Kidney (tissue), 14 donors: ENCODE measurements around the gene IFI27L1. TPM values are rescaled to one million over a fixed set of nuclear protein-coding genes. Genes with fewer than 3 reads are reported as not detected.

Experiments
- DNase-seq, 5 donors: peaks; one replicate each; pipeline ENCODE4 v3.0.0-alpha.2; 2013 to 2020
- FAIRE-seq: peaks from 2 replicates; lab custom pipeline; 2012; peaks lifted over from hg19 to GRCh38; lab: Jason Lieb, UNC
- H3K27ac ChIP-seq, 2 donors: one replicate each; pipeline ENCODE4 v1.7.0; 2013; ENCODE audit warnings: low read depth in 2 of 2, low read length in 2 of 2, inconsistent platforms in 1 of 2
- H3K27me3 ChIP-seq: one replicate; pipeline ENCODE4 v1.7.1; 2013; ENCODE audit warnings: low read length, inconsistent platforms; ENCODE audit not compliant: control insufficient read depth, insufficient read depth
- H3K36me3 ChIP-seq, 3 donors: one replicate each; pipeline versions ENCODE4 v1.7.0 to v1.7.1; 2013; ENCODE audit warnings: low read length in 3 of 3, control low read depth in 1 of 3, inconsistent platforms in 1 of 3; ENCODE audit not compliant: insufficient read depth in 3 of 3, control insufficient read depth in 2 of 3
- H3K4me1 ChIP-seq, 3 donors: one replicate each; pipeline versions ENCODE4 v1.7.0 to v1.7.1; 2013; ENCODE audit warnings: low read length in 3 of 3, inconsistent platforms in 1 of 3, low read depth in 1 of 3; ENCODE audit not compliant: control insufficient read depth in 2 of 3, insufficient read depth in 2 of 3
- H3K4me3 ChIP-seq, 3 donors: one replicate each; pipeline versions ENCODE4 v1.7.0 to v1.8.1; 2013; ENCODE audit warnings: low read length in 3 of 3, control low read depth in 1 of 3, inconsistent platforms in 1 of 3
- H3K9ac ChIP-seq, 3 donors: one replicate each; pipeline versions ENCODE4 v1.7.0 to v1.7.1; 2013; ENCODE audit warnings: low read length in 3 of 3, control low read depth in 1 of 3, inconsistent platforms in 1 of 3
- H3K9me3 ChIP-seq, 3 donors: one replicate each; pipeline versions ENCODE4 v1.7.0 to v1.7.1; 2013; ENCODE audit warnings: low read length in 3 of 3, control low read depth in 1 of 3, inconsistent platforms in 1 of 3; ENCODE audit not compliant: control insufficient read depth in 2 of 3, insufficient read depth in 1 of 3
- intact Hi-C: fragments of 100-400 bp; cut with DNase I; formaldehyde crosslinking; loops from one replicate; pipeline ENCODE4 v1.11.1; 2022
- polyA plus RNA-seq: library from polyadenylated mRNA; stranded (reverse); fragments of 350-450 nt; fragmentation: Illumina TruSeq; extraction: RNeasy Lipid Tissue Mini Kit (QIAGEN cat#74804); gene quantifications from one replicate; pipeline ENCODE4 v1.2.3, GENCODE V29; 2014; ENCODE audit warnings: low read depth, low replicate concordance; ENCODE audit not compliant: insufficient read depth
- total RNA-seq: library from RNA; stranded (reverse); fragmentation: NEBNext Ultra II Directional; extraction: Animal tissue kit (Norgen Biotek cat#: 25700); gene quantifications from one replicate; pipeline ENCODE4 v1.2.1, GENCODE V29; 2021
- TF ChIP-seq, protein P1 (sequence below): IDR thresholded peaks from 3 replicates; pipeline ENCODE4 v1.5.1; 2012; ENCODE audit warnings: mild to moderate bottlenecking, moderate library complexity, borderline replicate concordance; ENCODE audit not compliant: insufficient read depth; ENCODE audit errors: extremely low read depth
- donor health status: control.
- donor health status: control.
- donor health status: control.
- donor health status: control.
- donor health status: control.
- donor health status: DM: yes; HTN: yes; CAD: no.
- donor health status: Normal renal cell carcinoma (clear cell type).

The IFI27L1 gene
- total and polyA plus RNA-seq, 2 donors from 2014 or later = 22.5 to 30.6 TPM

DNA sequence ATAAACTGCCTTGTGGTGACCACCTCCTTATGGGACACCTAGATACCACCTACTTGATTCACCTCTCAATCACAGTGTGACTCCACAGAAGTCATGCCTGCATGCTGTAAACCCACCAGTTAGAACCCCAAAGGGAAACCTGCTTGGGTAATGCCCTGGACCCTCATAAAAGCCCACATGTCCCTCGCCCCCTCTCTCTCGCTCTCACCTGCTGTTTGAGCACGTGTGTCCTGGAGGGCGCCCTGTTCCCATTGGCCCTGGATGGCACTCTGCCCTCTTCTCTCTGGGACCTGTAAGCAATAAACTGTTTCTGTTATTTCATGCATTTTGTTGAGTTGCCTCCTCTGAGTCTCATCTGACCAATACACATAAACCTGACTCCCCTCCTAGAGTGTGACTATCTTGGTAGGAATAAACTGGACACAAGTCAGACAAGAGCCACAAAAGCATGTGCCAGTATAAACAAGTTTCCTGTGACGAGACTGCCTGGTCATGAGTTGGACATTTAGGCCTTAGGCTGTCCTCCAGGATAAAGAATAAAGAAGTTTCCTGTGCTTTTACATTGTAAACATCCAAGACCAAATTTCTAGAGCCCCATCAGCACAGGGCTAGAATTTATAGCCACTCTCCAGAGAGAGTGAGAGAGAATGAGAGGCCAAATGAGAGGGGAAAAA is 39.7 kb downstream of the IFI27L1 start:
- H3K27me3 ChIP-seq = no peaks in the 10 kb centered on the region
- FAIRE-seq (no peak), DNase-seq (peak in 2 of 5 donors; percentile 11 to 51)
- H3K36me3 ChIP-seq = no peaks in the 10 kb centered on the region
- no peak overlapping the region for H3K9ac ChIP-seq
- no peak overlapping the region for H3K27ac ChIP-seq
- intact Hi-C loops = no loop called here
- H3K4me3 ChIP-seq = no peak overlapping the region
- no peaks in the 10 kb centered on the region for H3K4me1 ChIP-seq
- TF ChIP-seq, protein P1, sequence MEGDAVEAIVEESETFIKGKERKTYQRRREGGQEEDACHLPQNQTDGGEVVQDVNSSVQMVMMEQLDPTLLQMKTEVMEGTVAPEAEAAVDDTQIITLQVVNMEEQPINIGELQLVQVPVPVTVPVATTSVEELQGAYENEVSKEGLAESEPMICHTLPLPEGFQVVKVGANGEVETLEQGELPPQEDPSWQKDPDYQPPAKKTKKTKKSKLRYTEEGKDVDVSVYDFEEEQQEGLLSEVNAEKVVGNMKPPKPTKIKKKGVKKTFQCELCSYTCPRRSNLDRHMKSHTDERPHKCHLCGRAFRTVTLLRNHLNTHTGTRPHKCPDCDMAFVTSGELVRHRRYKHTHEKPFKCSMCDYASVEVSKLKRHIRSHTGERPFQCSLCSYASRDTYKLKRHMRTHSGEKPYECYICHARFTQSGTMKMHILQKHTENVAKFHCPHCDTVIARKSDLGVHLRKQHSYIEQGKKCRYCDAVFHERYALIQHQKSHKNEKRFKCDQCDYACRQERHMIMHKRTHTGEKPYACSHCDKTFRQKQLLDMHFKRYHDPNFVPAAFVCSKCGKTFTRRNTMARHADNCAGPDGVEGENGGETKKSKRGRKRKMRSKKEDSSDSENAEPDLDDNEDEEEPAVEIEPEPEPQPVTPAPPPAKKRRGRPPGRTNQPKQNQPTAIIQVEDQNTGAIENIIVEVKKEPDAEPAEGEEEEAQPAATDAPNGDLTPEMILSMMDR = no peak
- peaks cover 0 to 13% (median 0%) of the 10 kb centered on the region in 3 donors for H3K9me3 ChIP-seq

DNA sequence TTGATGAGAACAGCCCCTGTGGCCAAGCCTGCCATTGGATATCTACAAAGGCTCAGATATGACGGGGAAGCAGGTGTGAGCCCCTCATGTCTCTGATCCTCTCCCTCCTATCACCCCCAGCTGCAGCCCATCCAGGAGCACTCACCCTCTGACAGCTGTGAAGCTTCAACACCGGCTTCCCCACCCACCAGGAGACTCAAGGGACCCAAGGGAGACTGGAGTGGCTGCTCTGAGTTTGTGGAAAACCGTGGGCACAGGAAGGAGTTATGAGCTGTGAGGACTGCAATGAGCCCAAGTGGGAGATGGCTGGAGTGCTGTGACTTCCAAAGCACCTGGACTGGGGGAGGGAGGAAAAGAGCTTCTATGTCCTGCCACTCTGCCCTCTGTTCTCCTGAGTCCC is 40.4 kb downstream of the IFI27L1 start:
- H3K9ac ChIP-seq = no peak overlapping the region
- DNase-seq = peak in 1 of 5 donors; percentile 9
- intact Hi-C loops = no loop called here
- no peak for FAIRE-seq
- no peak overlapping the region for H3K4me3 ChIP-seq
- peaks cover 0 to 13% (median 0%) of the 10 kb centered on the region in 3 donors for H3K9me3 ChIP-seq
- no peaks in the 10 kb centered on the region for H3K36me3 ChIP-seq
- no peak overlapping the region for H3K27ac ChIP-seq
- TF ChIP-seq, protein P1 = no peak
- no peaks in the 10 kb centered on the region for H3K27me3 ChIP-seq
- no peaks in the 10 kb centered on the region for H3K4me1 ChIP-seq

DNA sequence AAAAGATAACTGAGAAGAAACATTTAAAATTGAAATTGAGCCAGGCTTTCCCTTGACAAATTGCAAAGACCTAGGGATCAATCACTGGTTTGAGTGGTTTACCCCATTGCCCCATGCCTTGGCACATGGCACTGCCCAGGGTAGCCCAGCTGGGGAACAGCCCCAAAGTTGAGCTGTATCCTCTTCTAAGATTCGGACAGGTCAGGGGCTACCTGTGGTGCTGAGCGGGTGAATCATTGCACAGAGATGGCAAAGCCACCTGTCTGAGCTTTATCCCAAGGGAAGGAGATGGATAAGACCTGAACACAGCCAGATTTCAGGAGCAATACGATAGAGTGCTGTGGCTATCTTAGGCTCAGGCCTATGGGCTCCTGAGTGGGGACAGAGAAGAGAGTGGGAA is 41.3 kb downstream of the IFI27L1 start:
- H3K9me3 ChIP-seq = peaks cover 0 to 13% (median 0%) of the 10 kb centered on the region in 3 donors
- TF ChIP-seq, protein P1 = no peak
- no peak overlapping the region for H3K27ac ChIP-seq
- H3K4me1 ChIP-seq = no peaks in the 10 kb centered on the region
- DNase-seq = peak in 1 of 5 donors; percentile 15
- H3K9ac ChIP-seq = no peak overlapping the region
- H3K4me3 ChIP-seq = no peak overlapping the region
- FAIRE-seq = no peak
- intact Hi-C loops = no loop called here
- no peaks in the 10 kb centered on the region for H3K27me3 ChIP-seq
- H3K36me3 ChIP-seq = no peaks in the 10 kb centered on the region
